HG02870 (cell line): ENCODE measurements around the gene TEX28.
A peak's percentile ranks its signal among the peaks of the same experiment; 100 is the strongest.
"Not testable (repeated sequence)": the region's sequence is repeated elsewhere in the genome, so short reads cannot be mapped to it uniquely, and the experiment has no call there.

Experiments
- ATAC-seq: cut with Tn5 transposase; IDR thresholded peaks from one replicate; pipeline ENCODE4 v1.9.1; 2021; ENCODE audit warnings: mild to moderate bottlenecking, moderate library complexity; ENCODE audit not compliant: unreplicated experiment

Gene TEX28

GRCh38 chrX:154294791-154295574 lies at the start of gene TEX28:
TEX28 (minus strand) TSS chrX:154295124; CDS start chrX:154292117, 3,007 bp downstream.
- no peak for ATAC-seq

GRCh38 chrX:154343620-154344019 lies 48.7 kb upstream of the TEX28 start:
- not testable (repeated sequence) for ATAC-seq

- ATAC-seq: not testable (repeated sequence)
Observed at GRCh38 chrX:154343063-154343462, 48.1 kb upstream of the TEX28 start.

GRCh38 chrX:154341399-154342298 lies 46.7 kb upstream of the TEX28 start:
- ATAC-seq: peak; percentile 62

GRCh38 chrX:154334496-154334895 lies 39.6 kb upstream of the TEX28 start:
- no peak for ATAC-seq

GRCh38 chrX:154333837-154334271 lies 38.9 kb upstream of the TEX28 start:
- ATAC-seq: peak; percentile 65

GRCh38 chrX:154333116-154333515 lies 38.2 kb upstream of the TEX28 start:
- no peak for ATAC-seq

GRCh38 chrX:154332561-154332960 lies 37.6 kb upstream of the TEX28 start:
- ATAC-seq: no peak

- no peak for ATAC-seq
Observed at GRCh38 chrX:154329294-154329693, 34.4 kb upstream of the TEX28 start.

GRCh38 chrX:154328646-154329045 lies 33.7 kb upstream of the TEX28 start:
- no peak for ATAC-seq

- ATAC-seq: no peak
Observed at GRCh38 chrX:154327038-154327820, 32.3 kb upstream of the TEX28 start.

- no peak for ATAC-seq
Observed at GRCh38 chrX:154325541-154325940, 30.6 kb upstream of the TEX28 start.

- ATAC-seq: no peak
Observed at GRCh38 chrX:154323537-154323936, 28.6 kb upstream of the TEX28 start.

- no peak for ATAC-seq
Observed at GRCh38 chrX:154322890-154323289, 28.0 kb upstream of the TEX28 start.

- no peak for ATAC-seq
Observed at GRCh38 chrX:154321594-154321993, 26.7 kb upstream of the TEX28 start.

- no peak for ATAC-seq
Observed at GRCh38 chrX:154321152-154321551, 26.2 kb upstream of the TEX28 start.

- ATAC-seq: no peak
Observed at GRCh38 chrX:154320406-154320805, 25.5 kb upstream of the TEX28 start.

GRCh38 chrX:154317391-154317995 lies 22.6 kb upstream of the TEX28 start:
- ATAC-seq: no peak

GRCh38 chrX:154315416-154315815 lies 20.5 kb upstream of the TEX28 start:
- ATAC-seq: no peak

GRCh38 chrX:154313147-154313546 lies 18.2 kb upstream of the TEX28 start:
- ATAC-seq: peak; percentile 55

- no peak for ATAC-seq
Observed at GRCh38 chrX:154312116-154312515, 17.2 kb upstream of the TEX28 start.
